ENCODE measurements around the gene RAVER1.

GRCh38 chr19:10305139-10305806, 28.1 kb downstream of the RAVER1 start:
- TF ChIP-seq CTCF (conservative IDR thresholded peaks at IDR 0.05; ENCODE audit: low read depth, low read length): no peak
- TF ChIP-seq EZH2 (IDR thresholded peaks at IDR 0.05; ENCODE audit: borderline replicate concordance, low read depth, low read length, poor library complexity, severe bottlenecking): no peak

Data from A673 (cell line).